Osteoblast (primary cell): ENCODE measurements around the gene TMEM260. TPM values are rescaled to one million over a fixed set of nuclear protein-coding genes. Genes with fewer than 3 reads are reported as not detected.

ENCODE experiments used
- DNase-seq: peaks from one replicate; pipeline ENCODE4 v3.0.0; 2011; ENCODE audit warnings: low spot score, mixed read lengths; ENCODE audit not compliant: insufficient read length; ENCODE audit errors: missing footprints
- H2AFZ ChIP-seq: 2 replicates; pipeline ENCODE4 v1.6.0; 2011; ENCODE audit warnings: mild to moderate bottlenecking, low read length
- H3K27ac ChIP-seq: 2 replicates; pipeline ENCODE4 v1.5.1; 2011; ENCODE audit warnings: mild to moderate bottlenecking, low read depth, low read length, moderate library complexity
- H3K27me3 ChIP-seq: 2 replicates; pipeline ENCODE4 v1.6.0; 2012; ENCODE audit warnings: mild to moderate bottlenecking, control low read depth, inconsistent platforms, low read length, moderate library complexity; ENCODE audit not compliant: insufficient read depth
- H3K36me3 ChIP-seq: 2 replicates; pipeline ENCODE4 v1.5.1; 2011; ENCODE audit warnings: mild to moderate bottlenecking, low read length, control low read depth, moderate library complexity; ENCODE audit not compliant: insufficient read depth
- H3K4me1 ChIP-seq: 2 replicates; pipeline ENCODE4 v1.5.1; 2011; ENCODE audit warnings: mild to moderate bottlenecking, low read length, control low read depth, moderate library complexity; ENCODE audit not compliant: insufficient read depth
- H3K4me2 ChIP-seq: 2 replicates; pipeline ENCODE4 v1.6.0; 2011; ENCODE audit warnings: mild to moderate bottlenecking, low read length; ENCODE audit not compliant: insufficient read depth
- H3K4me3 ChIP-seq: fragments of 200-600 bp; sonication (generic); 3 replicates; pipeline ENCODE4 v1.5.1; 2012; ENCODE audit warnings: mild to moderate bottlenecking, low read length, inconsistent platforms; ENCODE audit not compliant: insufficient read depth
- H3K79me2 ChIP-seq: 2 replicates; pipeline ENCODE4 v1.6.0; 2012; ENCODE audit warnings: mild to moderate bottlenecking, low read length, control low read depth, inconsistent platforms; ENCODE audit not compliant: insufficient read depth
- H3K9me3 ChIP-seq: 2 replicates; pipeline ENCODE4 v1.5.1; 2011; ENCODE audit warnings: low read depth, low read length, control low read depth
- H4K20me1 ChIP-seq: 2 replicates; pipeline ENCODE4 v1.6.0; 2012; ENCODE audit warnings: mild to moderate bottlenecking, low read length, control low read depth; ENCODE audit not compliant: insufficient read depth
- total RNA-seq: library from RNA; depleted of rRNA; stranded (reverse); fragments of >200 nt; gene quantifications from 2 replicates; pipeline ENCODE4 v1.2.3, GENCODE V29; 2012
- TF ChIP-seq, protein P1 (sequence below): IDR thresholded peaks from 2 replicates; pipeline ENCODE4 v1.5.1; 2011; ENCODE audit warnings: mild to moderate bottlenecking, low read depth, low read length, moderate library complexity; ENCODE audit errors: extremely low read depth

TMEM260 gene
- total RNA-seq, 1 donor, result 15.6 TPM

DNA sequence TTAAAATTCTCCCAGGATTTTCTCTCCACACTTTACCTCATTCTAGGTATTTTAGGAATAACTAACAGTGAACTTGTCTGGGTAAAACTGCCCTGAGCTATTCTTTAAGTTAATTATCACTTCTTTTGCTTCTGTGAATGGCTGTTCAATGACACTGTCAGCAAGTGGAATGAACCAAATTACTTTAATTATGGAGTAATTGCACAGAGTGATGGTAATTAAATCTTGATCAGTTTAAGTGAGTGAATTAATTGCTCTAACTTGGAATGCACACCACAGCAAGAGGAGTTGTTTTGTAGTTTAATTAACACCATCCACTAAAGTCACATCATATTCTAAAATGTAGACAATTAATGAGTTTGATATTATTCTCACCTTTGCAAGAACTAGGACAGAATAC lies 36.2 kb upstream of the TMEM260 start:
- Histone ChIP-seq H3K4me1 (no peaks in the 10 kb centered on the region), H3K4me2 (no peak overlapping the region), H3K27ac (no peak overlapping the region), H4K20me1 (no peaks in the 10 kb centered on the region), H3K9me3 (no peaks in the 10 kb centered on the region), H3K36me3 (no peaks in the 10 kb centered on the region), H3K79me2 (no peaks in the 10 kb centered on the region), H3K27me3 (no peaks in the 10 kb centered on the region), H3K4me3 (no peak overlapping the region), H2AFZ (no peak overlapping the region)
- TF ChIP-seq, protein P1, sequence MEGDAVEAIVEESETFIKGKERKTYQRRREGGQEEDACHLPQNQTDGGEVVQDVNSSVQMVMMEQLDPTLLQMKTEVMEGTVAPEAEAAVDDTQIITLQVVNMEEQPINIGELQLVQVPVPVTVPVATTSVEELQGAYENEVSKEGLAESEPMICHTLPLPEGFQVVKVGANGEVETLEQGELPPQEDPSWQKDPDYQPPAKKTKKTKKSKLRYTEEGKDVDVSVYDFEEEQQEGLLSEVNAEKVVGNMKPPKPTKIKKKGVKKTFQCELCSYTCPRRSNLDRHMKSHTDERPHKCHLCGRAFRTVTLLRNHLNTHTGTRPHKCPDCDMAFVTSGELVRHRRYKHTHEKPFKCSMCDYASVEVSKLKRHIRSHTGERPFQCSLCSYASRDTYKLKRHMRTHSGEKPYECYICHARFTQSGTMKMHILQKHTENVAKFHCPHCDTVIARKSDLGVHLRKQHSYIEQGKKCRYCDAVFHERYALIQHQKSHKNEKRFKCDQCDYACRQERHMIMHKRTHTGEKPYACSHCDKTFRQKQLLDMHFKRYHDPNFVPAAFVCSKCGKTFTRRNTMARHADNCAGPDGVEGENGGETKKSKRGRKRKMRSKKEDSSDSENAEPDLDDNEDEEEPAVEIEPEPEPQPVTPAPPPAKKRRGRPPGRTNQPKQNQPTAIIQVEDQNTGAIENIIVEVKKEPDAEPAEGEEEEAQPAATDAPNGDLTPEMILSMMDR, result no peak
- no peak for DNase-seq

DNA sequence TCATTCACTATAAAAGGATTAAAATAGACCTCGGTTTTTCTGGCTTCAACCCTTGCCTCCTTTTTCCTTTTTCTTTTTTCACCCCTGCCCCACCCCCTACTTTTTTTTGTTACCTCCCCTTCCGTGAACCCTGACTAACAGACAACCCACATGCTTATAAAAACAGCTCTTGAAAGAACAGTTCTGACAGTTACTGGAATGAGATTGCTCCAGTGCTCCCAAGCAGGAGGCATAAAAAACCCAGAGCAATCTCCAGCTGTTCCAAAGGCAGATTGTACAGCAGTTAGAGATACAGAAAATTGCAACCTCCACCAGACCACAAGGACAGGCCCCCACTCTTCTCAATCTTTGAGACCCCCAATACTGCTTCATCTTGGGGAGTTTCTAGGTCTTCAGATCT lies 29.9 kb upstream of the TMEM260 start:
- peaks cover 10% of the 10 kb centered on the region for H3K27me3 ChIP-seq
- no peaks in the 10 kb centered on the region for H3K9me3 ChIP-seq
- no peak overlapping the region for H3K4me2 ChIP-seq
- no peak overlapping the region for H2AFZ ChIP-seq
- no peaks in the 10 kb centered on the region for H3K79me2 ChIP-seq
- H3K27ac ChIP-seq, result no peak overlapping the region
- no peak overlapping the region for H3K4me3 ChIP-seq
- no peaks in the 10 kb centered on the region for H3K36me3 ChIP-seq
- TF ChIP-seq, protein P1, result no peak
- DNase-seq, result no peak
- H4K20me1 ChIP-seq, result no peaks in the 10 kb centered on the region
- H3K4me1 ChIP-seq, result no peaks in the 10 kb centered on the region

DNA sequence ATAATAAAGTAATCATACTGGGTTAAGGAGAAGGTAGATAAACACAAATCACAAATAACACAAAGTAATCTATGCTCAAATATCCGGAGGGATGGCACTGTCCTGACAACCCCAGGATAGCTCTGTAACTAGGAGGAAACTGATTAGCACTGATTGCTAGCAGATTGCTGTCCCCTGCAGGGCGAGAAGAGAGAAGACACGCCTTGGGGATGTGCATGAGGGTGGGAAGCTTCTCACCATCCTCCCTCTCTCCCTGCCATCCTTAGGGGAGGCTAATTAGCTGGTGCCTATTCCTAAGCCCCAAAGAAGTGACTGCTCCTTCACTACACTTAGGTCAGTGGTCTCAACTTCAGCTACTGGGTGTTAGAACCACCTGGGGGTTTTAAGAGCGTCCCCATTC lies 27.0 kb upstream of the TMEM260 start:
- DNase-seq, result no peak
- H3K9me3 ChIP-seq, result no peaks in the 10 kb centered on the region
- TF ChIP-seq, protein P1, result no peak
- no peaks in the 10 kb centered on the region for H3K4me1 ChIP-seq
- H3K79me2 ChIP-seq, result no peaks in the 10 kb centered on the region
- H4K20me1 ChIP-seq, result no peaks in the 10 kb centered on the region
- no peak overlapping the region for H3K4me2 ChIP-seq
- H2AFZ ChIP-seq, result no peak overlapping the region
- H3K27me3 ChIP-seq, result peaks cover 10% of the 10 kb centered on the region
- no peak overlapping the region for H3K27ac ChIP-seq
- no peak overlapping the region for H3K4me3 ChIP-seq
- no peaks in the 10 kb centered on the region for H3K36me3 ChIP-seq

DNA sequence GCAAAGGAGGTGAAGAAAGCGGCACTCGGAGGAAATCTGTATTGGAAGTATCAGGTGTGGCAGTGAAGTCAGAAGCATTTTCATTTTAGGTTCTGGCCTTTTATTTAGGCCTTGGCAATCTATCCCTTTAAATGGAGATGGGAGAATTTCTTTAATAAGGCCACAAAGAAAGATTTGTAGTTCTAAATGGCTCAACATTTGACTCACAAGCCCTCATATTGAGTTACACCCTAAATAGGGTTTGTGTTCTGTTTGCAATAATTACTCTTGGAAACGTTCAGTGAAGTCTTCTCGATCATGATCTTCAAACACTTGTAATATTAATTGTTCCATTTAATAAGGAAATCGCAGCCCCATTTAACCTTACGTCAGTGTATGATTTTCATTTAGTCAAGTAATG lies 25.3 kb upstream of the TMEM260 start:
- H3K79me2 ChIP-seq, result no peaks in the 10 kb centered on the region
- peaks cover 10% of the 10 kb centered on the region for H3K27me3 ChIP-seq
- no peak overlapping the region for H3K4me3 ChIP-seq
- H2AFZ ChIP-seq, result no peak overlapping the region
- no peaks in the 10 kb centered on the region for H3K36me3 ChIP-seq
- DNase-seq, result no peak
- H4K20me1 ChIP-seq, result no peaks in the 10 kb centered on the region
- no peak overlapping the region for H3K4me2 ChIP-seq
- H3K27ac ChIP-seq, result no peak overlapping the region
- no peaks in the 10 kb centered on the region for H3K4me1 ChIP-seq
- no peaks in the 10 kb centered on the region for H3K9me3 ChIP-seq
- TF ChIP-seq, protein P1, result no peak
